OCI-LY1 (cell line): ENCODE data around the gene ZNRF1.

Experiments
- CTCF ChIP-seq: fragments of 200-600 bp; sonication (generic), shearing (Covaris generic); IDR thresholded peaks from 2 replicates; pipeline ENCODE4 v1.5.1; 2017; ENCODE audit warnings: mild to moderate bottlenecking, antibody characterized with exemption, low read length, moderate library complexity, mixed read lengths
- EZH2 ChIP-seq: fragments of 200-600 bp; sonication (generic), shearing (Covaris generic); IDR thresholded peaks from 2 replicates; pipeline ENCODE4 v1.8.0; 2017; ENCODE audit warnings: borderline replicate concordance, mixed run types, mild to moderate bottlenecking, antibody characterized with exemption, low read length, moderate library complexity, mixed read lengths

- no peak for TF ChIP-seq CTCF
- TF ChIP-seq EZH2 = no peak
These were observed 88.0 kb downstream of the ZNRF1 start for GRCh38 chr16:75086688-75087374.
